SK-N-SH treated with all-trans-retinoic acid at 6 μM for 48 hours (cell line): Measurements from ENCODE around the gene KIAA1586.

Experiments
- ATAC-seq: fragments of 200-7000 bp; cut with Tn5 transposase; 3 replicates; pipeline ENCODE4 v1.9.1; 2020; ENCODE audit warnings: mild to moderate bottlenecking, moderate library complexity
- ARNTL ChIP-seq: fragments of 450-650 bp; formaldehyde crosslinking; IDR thresholded peaks from 2 replicates; pipeline ENCODE4 v1.5.0; 2020; ENCODE audit warnings: low read depth, mild to moderate bottlenecking, moderate library complexity, borderline replicate concordance
- BACH2 ChIP-seq: fragments of 250-450 bp; sonication (Bioruptor Pico); IDR thresholded peaks from 2 replicates; pipeline ENCODE4 v1.9.0; 2021; ENCODE audit warnings: mild to moderate bottlenecking, borderline replicate concordance
- CSDC2 ChIP-seq: fragments of 250-450 bp; sonication (Bioruptor Pico); IDR thresholded peaks from 2 replicates; pipeline ENCODE4 v1.5.0; 2020; ENCODE audit warnings: mild to moderate bottlenecking, moderate library complexity
- ESRRG ChIP-seq: fragments of 250-450 bp; sonication (Bioruptor Pico); IDR thresholded peaks from 2 replicates; pipeline ENCODE4 v1.6.1; 2021; ENCODE audit warnings: mild to moderate bottlenecking
- GLIS3 ChIP-seq: fragments of 250-450 bp; sonication (Bioruptor Pico); IDR thresholded peaks from 2 replicates; pipeline ENCODE4 v1.5.0; 2020; ENCODE audit warnings: mild to moderate bottlenecking, moderate library complexity
- ISL1 ChIP-seq: fragments of 250-450 bp; sonication (Bioruptor Pico); IDR thresholded peaks from 2 replicates; pipeline ENCODE4 v2.1.2; 2022; ENCODE audit warnings: mild to moderate bottlenecking, moderate library complexity
- OSR1 ChIP-seq: fragments of 250-450 bp; sonication (Bioruptor Pico); IDR thresholded peaks from 2 replicates; pipeline ENCODE4 v1.8.0; 2022; ENCODE audit warnings: moderate library complexity, mild to moderate bottlenecking, inconsistent platforms
- PPARA ChIP-seq: fragments of 250-450 bp; sonication (Bioruptor Pico); IDR thresholded peaks from 2 replicates; pipeline ENCODE4 v1.5.0; 2020; ENCODE audit warnings: mild to moderate bottlenecking, borderline replicate concordance
- SNAI2 ChIP-seq: fragments of 250-450 bp; sonication (Bioruptor Pico); IDR thresholded peaks from 2 replicates; pipeline ENCODE4 v1.5.0; 2020; ENCODE audit warnings: mild to moderate bottlenecking, moderate library complexity
- TCF4 ChIP-seq: fragments of 250-450 bp; sonication (Bioruptor Pico); IDR thresholded peaks from 2 replicates; pipeline ENCODE4 v1.8.0; 2021; ENCODE audit warnings: mild to moderate bottlenecking, moderate library complexity, borderline replicate concordance
- TOX ChIP-seq: fragments of 250-450 bp; sonication (Bioruptor Pico); IDR thresholded peaks from 2 replicates; pipeline ENCODE4 v1.8.0; 2021; ENCODE audit warnings: mild to moderate bottlenecking, moderate library complexity, borderline replicate concordance
- ZC3H10 ChIP-seq: fragments of 250-450 bp; sonication (Bioruptor Pico); IDR thresholded peaks from 2 replicates; pipeline ENCODE4 v1.5.1; 2021; ENCODE audit warnings: mild to moderate bottlenecking, moderate library complexity
- ZFP3 ChIP-seq: fragments of 250-450 bp; sonication (Bioruptor Pico); IDR thresholded peaks from 2 replicates; pipeline ENCODE4 v1.5.0; 2020; ENCODE audit warnings: mild to moderate bottlenecking, moderate library complexity
- ZFP30 ChIP-seq: fragments of 450-650 bp; formaldehyde crosslinking; IDR thresholded peaks from 2 replicates; pipeline ENCODE4 v1.5.0; 2022; ENCODE audit warnings: mild to moderate bottlenecking, moderate library complexity
- ZNF565 ChIP-seq: fragments of 450-650 bp; formaldehyde crosslinking; conservative IDR thresholded peaks from 2 replicates; pipeline ENCODE4 v1.5.0; 2020; ENCODE audit warnings: low read depth, mild to moderate bottlenecking, moderate library complexity
- ZNF70 ChIP-seq: fragments of 450-650 bp; formaldehyde crosslinking; IDR thresholded peaks from 2 replicates; pipeline ENCODE4 v1.5.0; 2020; ENCODE audit warnings: mild to moderate bottlenecking, moderate library complexity
- ZNF8 ChIP-seq: fragments of 450-650 bp; formaldehyde crosslinking; IDR thresholded peaks from 2 replicates; pipeline ENCODE4 v1.5.0; 2020; ENCODE audit warnings: mild to moderate bottlenecking, moderate library complexity
- TF ChIP-seq, protein P1 (sequence below): fragments of 250-450 bp; sonication (Bioruptor Pico); IDR thresholded peaks from 2 replicates; pipeline ENCODE4 v1.8.0; 2021; ENCODE audit warnings: low read depth, mild to moderate bottlenecking, moderate library complexity, borderline replicate concordance
- TF ChIP-seq, protein P2 (sequence below): fragments of 250-450 bp; sonication (Bioruptor Pico); IDR thresholded peaks from 2 replicates; pipeline ENCODE4 v1.5.0; 2020; ENCODE audit warnings: mild to moderate bottlenecking, moderate library complexity
- TF ChIP-seq, protein P3 (sequence below): fragments of 250-450 bp; sonication (Bioruptor Pico); IDR thresholded peaks from 2 replicates; pipeline ENCODE4 v1.5.1; 2021; ENCODE audit warnings: mild to moderate bottlenecking, moderate library complexity
- TF ChIP-seq, protein P4 (sequence below): fragments of 250-450 bp; sonication (Bioruptor Pico); IDR thresholded peaks from 2 replicates; pipeline ENCODE4 v1.8.0; 2020; ENCODE audit warnings: mild to moderate bottlenecking, moderate library complexity, borderline replicate concordance
- TF ChIP-seq, protein P5 (sequence below): fragments of 250-450 bp; sonication (Bioruptor Pico); IDR thresholded peaks from 2 replicates; pipeline ENCODE4 v1.5.1; 2020; ENCODE audit warnings: low read depth, mild to moderate bottlenecking, moderate library complexity

Gene KIAA1586

DNA sequence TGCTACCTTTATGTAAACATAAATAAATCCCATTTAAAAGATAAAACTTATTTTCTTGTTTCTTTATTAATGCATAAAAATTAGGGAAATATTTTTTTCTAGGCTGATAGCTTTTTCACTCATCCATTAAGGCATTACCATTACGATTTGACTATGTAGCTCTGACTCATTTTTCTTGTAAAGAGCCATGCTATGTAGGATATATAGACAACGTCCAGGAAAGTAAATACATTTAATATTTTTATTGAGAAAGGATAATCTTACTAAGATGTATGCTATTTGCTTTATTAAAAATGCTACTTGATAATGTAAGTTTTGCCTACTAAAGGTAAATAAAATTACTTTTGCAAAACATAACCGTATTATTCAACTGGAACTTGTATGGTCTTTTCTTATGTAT is 19.2 kb upstream of the KIAA1586 start:
- no peak for ATAC-seq
- no peak for TF ChIP-seq TOX
- TF ChIP-seq ESRRG (CRISPR knock-in tag) = no peak
- TF ChIP-seq ZC3H10 (CRISPR knock-in tag) = no peak
- TF ChIP-seq SNAI2 (CRISPR knock-in tag) = no peak
- TF ChIP-seq, protein P1, sequence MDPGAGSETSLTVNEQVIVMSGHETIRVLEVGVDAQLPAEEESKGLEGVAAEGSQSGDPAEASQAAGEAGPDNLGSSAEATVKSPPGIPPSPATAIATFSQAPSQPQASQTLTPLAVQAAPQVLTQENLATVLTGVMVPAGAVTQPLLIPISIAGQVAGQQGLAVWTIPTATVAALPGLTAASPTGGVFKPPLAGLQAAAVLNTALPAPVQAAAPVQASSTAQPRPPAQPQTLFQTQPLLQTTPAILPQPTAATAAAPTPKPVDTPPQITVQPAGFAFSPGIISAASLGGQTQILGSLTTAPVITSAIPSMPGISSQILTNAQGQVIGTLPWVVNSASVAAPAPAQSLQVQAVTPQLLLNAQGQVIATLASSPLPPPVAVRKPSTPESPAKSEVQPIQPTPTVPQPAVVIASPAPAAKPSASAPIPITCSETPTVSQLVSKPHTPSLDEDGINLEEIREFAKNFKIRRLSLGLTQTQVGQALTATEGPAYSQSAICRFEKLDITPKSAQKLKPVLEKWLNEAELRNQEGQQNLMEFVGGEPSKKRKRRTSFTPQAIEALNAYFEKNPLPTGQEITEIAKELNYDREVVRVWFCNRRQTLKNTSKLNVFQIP (CRISPR knock-in tag) = no peak
- TF ChIP-seq ZFP3 (CRISPR knock-in tag) = no peak
- no peak for TF ChIP-seq PPARA (CRISPR knock-in tag)
- no peak for TF ChIP-seq ISL1 (CRISPR knock-in tag)
- TF ChIP-seq GLIS3 = no peak
- TF ChIP-seq, protein P2, sequence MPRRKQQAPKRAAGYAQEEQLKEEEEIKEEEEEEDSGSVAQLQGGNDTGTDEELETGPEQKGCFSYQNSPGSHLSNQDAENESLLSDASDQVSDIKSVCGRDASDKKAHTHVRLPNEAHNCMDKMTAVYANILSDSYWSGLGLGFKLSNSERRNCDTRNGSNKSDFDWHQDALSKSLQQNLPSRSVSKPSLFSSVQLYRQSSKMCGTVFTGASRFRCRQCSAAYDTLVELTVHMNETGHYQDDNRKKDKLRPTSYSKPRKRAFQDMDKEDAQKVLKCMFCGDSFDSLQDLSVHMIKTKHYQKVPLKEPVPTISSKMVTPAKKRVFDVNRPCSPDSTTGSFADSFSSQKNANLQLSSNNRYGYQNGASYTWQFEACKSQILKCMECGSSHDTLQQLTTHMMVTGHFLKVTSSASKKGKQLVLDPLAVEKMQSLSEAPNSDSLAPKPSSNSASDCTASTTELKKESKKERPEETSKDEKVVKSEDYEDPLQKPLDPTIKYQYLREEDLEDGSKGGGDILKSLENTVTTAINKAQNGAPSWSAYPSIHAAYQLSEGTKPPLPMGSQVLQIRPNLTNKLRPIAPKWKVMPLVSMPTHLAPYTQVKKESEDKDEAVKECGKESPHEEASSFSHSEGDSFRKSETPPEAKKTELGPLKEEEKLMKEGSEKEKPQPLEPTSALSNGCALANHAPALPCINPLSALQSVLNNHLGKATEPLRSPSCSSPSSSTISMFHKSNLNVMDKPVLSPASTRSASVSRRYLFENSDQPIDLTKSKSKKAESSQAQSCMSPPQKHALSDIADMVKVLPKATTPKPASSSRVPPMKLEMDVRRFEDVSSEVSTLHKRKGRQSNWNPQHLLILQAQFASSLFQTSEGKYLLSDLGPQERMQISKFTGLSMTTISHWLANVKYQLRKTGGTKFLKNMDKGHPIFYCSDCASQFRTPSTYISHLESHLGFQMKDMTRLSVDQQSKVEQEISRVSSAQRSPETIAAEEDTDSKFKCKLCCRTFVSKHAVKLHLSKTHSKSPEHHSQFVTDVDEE (CRISPR knock-in tag) = no peak
- TF ChIP-seq BACH2 (CRISPR knock-in tag) = no peak
- TF ChIP-seq ZNF70 (CRISPR knock-in tag) = no peak
- no peak for TF ChIP-seq ZNF565 (CRISPR knock-in tag)
- no peak for TF ChIP-seq TCF4
- no peak for TF ChIP-seq ZFP30
- no peak for TF ChIP-seq OSR1 (CRISPR knock-in tag)
- no peak for TF ChIP-seq CSDC2 (CRISPR knock-in tag)
- TF ChIP-seq, protein P3, sequence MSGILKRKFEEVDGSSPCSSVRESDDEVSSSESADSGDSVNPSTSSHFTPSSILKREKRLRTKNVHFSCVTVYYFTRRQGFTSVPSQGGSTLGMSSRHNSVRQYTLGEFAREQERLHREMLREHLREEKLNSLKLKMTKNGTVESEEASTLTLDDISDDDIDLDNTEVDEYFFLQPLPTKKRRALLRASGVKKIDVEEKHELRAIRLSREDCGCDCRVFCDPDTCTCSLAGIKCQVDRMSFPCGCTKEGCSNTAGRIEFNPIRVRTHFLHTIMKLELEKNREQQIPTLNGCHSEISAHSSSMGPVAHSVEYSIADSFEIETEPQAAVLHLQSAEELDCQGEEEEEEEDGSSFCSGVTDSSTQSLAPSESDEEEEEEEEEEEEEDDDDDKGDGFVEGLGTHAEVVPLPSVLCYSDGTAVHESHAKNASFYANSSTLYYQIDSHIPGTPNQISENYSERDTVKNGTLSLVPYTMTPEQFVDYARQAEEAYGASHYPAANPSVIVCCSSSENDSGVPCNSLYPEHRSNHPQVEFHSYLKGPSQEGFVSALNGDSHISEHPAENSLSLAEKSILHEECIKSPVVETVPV (CRISPR knock-in tag) = no peak
- no peak for TF ChIP-seq ZNF8 (CRISPR knock-in tag)
- TF ChIP-seq, protein P4, sequence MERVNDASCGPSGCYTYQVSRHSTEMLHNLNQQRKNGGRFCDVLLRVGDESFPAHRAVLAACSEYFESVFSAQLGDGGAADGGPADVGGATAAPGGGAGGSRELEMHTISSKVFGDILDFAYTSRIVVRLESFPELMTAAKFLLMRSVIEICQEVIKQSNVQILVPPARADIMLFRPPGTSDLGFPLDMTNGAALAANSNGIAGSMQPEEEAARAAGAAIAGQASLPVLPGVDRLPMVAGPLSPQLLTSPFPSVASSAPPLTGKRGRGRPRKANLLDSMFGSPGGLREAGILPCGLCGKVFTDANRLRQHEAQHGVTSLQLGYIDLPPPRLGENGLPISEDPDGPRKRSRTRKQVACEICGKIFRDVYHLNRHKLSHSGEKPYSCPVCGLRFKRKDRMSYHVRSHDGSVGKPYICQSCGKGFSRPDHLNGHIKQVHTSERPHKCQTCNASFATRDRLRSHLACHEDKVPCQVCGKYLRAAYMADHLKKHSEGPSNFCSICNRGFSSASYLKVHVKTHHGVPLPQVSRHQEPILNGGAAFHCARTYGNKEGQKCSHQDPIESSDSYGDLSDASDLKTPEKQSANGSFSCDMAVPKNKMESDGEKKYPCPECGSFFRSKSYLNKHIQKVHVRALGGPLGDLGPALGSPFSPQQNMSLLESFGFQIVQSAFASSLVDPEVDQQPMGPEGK (CRISPR knock-in tag) = no peak

- ATAC-seq = no peak
- TF ChIP-seq, protein P4 (CRISPR knock-in tag) = no peak
- no peak for TF ChIP-seq TOX
- TF ChIP-seq TCF4 = no peak
- TF ChIP-seq ZNF8 (CRISPR knock-in tag) = no peak
- TF ChIP-seq GLIS3 = no peak
- TF ChIP-seq ZFP30 = no peak
- no peak for TF ChIP-seq ESRRG (CRISPR knock-in tag)
- TF ChIP-seq, protein P5, sequence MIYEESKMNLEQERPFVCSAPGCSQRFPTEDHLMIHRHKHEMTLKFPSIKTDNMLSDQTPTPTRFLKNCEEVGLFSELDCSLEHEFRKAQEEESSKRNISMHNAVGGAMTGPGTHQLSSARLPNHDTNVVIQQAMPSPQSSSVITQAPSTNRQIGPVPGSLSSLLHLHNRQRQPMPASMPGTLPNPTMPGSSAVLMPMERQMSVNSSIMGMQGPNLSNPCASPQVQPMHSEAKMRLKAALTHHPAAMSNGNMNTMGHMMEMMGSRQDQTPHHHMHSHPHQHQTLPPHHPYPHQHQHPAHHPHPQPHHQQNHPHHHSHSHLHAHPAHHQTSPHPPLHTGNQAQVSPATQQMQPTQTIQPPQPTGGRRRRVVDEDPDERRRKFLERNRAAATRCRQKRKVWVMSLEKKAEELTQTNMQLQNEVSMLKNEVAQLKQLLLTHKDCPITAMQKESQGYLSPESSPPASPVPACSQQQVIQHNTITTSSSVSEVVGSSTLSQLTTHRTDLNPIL (CRISPR knock-in tag) = no peak
- TF ChIP-seq BACH2 (CRISPR knock-in tag) = no peak
- TF ChIP-seq ARNTL (CRISPR knock-in tag) = no peak
- TF ChIP-seq SNAI2 (CRISPR knock-in tag) = no peak
- TF ChIP-seq ZNF565 (CRISPR knock-in tag) = no peak
Observed at GRCh38 chr6:57029213-57029612, 17.3 kb upstream of the KIAA1586 start.
